H1 (cell line): ENCODE data around the gene BIN2. TPM values are rescaled to one million over a fixed set of nuclear protein-coding genes. Genes with fewer than 3 reads are reported as not detected.

Experiments used
- CTCF ChIA-PET: fragments of 300-600 bp; sonication (Branson Sonifier 250); formaldehyde crosslinking; loops from one replicate; lab custom pipeline; 2021; ENCODE audit not compliant: partially characterized antibody; lab: Charles Lee
- POLR2A ChIA-PET: fragments of 300-600 bp; sonication (Branson Sonifier 250); formaldehyde crosslinking; loops from one replicate; lab custom pipeline; 2021; ENCODE audit warnings: inconsistent platforms; ENCODE audit not compliant: partially characterized antibody; lab: Charles Lee
- DNase-seq, 2 experiments: peaks; one replicate each; pipeline versions ENCODE4 v3.0.0 to v3.0.0-alpha.2; 2010 to 2022; ENCODE audit warnings: low spot score in 2 of 2, low read depth in 1 of 2, mixed read lengths in 1 of 2
- FAIRE-seq: peaks from 2 replicates; lab custom pipeline; 2011; peaks lifted over from hg19 to GRCh38; lab: Jason Lieb, UNC
- H2AFZ ChIP-seq: 2 replicates; pipeline ENCODE4 v1.8.1; 2012; ENCODE audit warnings: low read length, inconsistent platforms
- H2AK5ac ChIP-seq: 2 replicates; pipeline ENCODE4 v1.6.1; 2013; ENCODE audit warnings: low read depth, low read length
- H2BK120ac ChIP-seq: replicated peaks from 2 replicates; pipeline ENCODE3; 2013; ENCODE audit warnings: low read depth, low read length, inconsistent platforms
- H2BK12ac ChIP-seq: 2 replicates; pipeline ENCODE4 v1.6.1; 2013; ENCODE audit warnings: low read depth, low read length
- H2BK15ac ChIP-seq: 2 replicates; pipeline ENCODE4 v1.6.1; 2013; ENCODE audit warnings: low read length
- H2BK20ac ChIP-seq: 2 replicates; pipeline ENCODE4 v1.6.1; 2013; ENCODE audit warnings: low read length
- H2BK5ac ChIP-seq: 2 replicates; pipeline ENCODE4 v1.6.1; 2013; ENCODE audit warnings: low read depth, low read length
- H3K14ac ChIP-seq: 2 replicates; pipeline ENCODE4 v1.6.1; 2013; ENCODE audit warnings: inconsistent platforms; ENCODE audit not compliant: insufficient read length
- H3K18ac ChIP-seq: 2 replicates; pipeline ENCODE4 v1.6.1; 2013; ENCODE audit warnings: low read length; ENCODE audit errors: extremely low read depth
- H3K23ac ChIP-seq: 2 replicates; pipeline ENCODE4 v1.6.1; 2013; ENCODE audit warnings: inconsistent platforms; ENCODE audit not compliant: insufficient read length
- H3K23me2 ChIP-seq: 2 replicates; pipeline ENCODE4 v1.6.1; 2013; ENCODE audit warnings: low read depth, low read length
- H3K27ac ChIP-seq: 2 replicates; pipeline ENCODE4 v1.6.1; 2011; ENCODE audit warnings: low read depth, low read length, inconsistent platforms
- H3K27me3 ChIP-seq, 4 experiments: replicated peaks in 1 of 4; 1 replicate in 1 of 4; 2 replicates in 3 of 4; pipeline versions ENCODE4 v1.6.1 to v1.8.1; 2011 to 2013; ENCODE audit warnings: low read length in 3 of 4, mild to moderate bottlenecking in 3 of 4, inconsistent platforms in 2 of 4, mixed read lengths in 2 of 4, moderate library complexity in 1 of 4; ENCODE audit not compliant: control insufficient read depth in 3 of 4, insufficient read depth in 3 of 4; ENCODE audit errors: extremely low read depth in 1 of 4
- H3K36me3 ChIP-seq, 4 experiments: 2 replicates each; pipeline versions ENCODE4 v1.6.1 to v1.8.1; 2011 to 2013; ENCODE audit warnings: mild to moderate bottlenecking in 4 of 4, low read length in 3 of 4, moderate library complexity in 2 of 4, control low read depth in 1 of 4, inconsistent platforms in 1 of 4; ENCODE audit not compliant: insufficient read depth in 4 of 4, control insufficient read depth in 2 of 4
- H3K4ac ChIP-seq: replicated peaks from 2 replicates; pipeline ENCODE3; 2013; ENCODE audit warnings: low read length, low read depth, mixed read lengths, inconsistent platforms; ENCODE audit not compliant: insufficient read length
- H3K4me1 ChIP-seq, 4 experiments: replicated peaks in 1 of 4; 1 replicate in 1 of 4; 2 replicates in 3 of 4; pipeline versions ENCODE4 v1.6.1 to v1.8.1; 2011 to 2013; ENCODE audit warnings: low read length in 3 of 4, inconsistent platforms in 2 of 4, mixed read lengths in 1 of 4; ENCODE audit not compliant: insufficient read depth in 4 of 4, control insufficient read depth in 3 of 4
- H3K4me2 ChIP-seq, 2 experiments: 2 replicates each; pipeline versions ENCODE4 v1.6.1 to v1.8.1; 2011 to 2013; ENCODE audit warnings: low read depth in 2 of 2, low read length in 2 of 2, control low read depth in 1 of 2, inconsistent platforms in 1 of 2, mild to moderate bottlenecking in 1 of 2; ENCODE audit not compliant: insufficient read depth in 1 of 2
- H3K4me3 ChIP-seq, 4 experiments: fragments of 200-600, 300-600 bp in 1 of 4; sonication (generic), shearing (Covaris generic), sonication (Bioruptor Twin) in 1 of 4; 2 replicates each; pipeline versions ENCODE4 v1.5.1 to v1.8.1; 2011 to 2016; ENCODE audit warnings: low read length in 4 of 4, low read depth in 3 of 4, control low read depth in 2 of 4, inconsistent platforms in 2 of 4, mild to moderate bottlenecking in 2 of 4, mixed read lengths in 1 of 4, moderate library complexity in 1 of 4; ENCODE audit not compliant: insufficient read depth in 2 of 4; ENCODE audit errors: extremely low read depth in 1 of 4
- H3K56ac ChIP-seq: replicated peaks from 2 replicates; pipeline ENCODE3; 2013; ENCODE audit warnings: low read depth, mild to moderate bottlenecking, mixed read lengths, low read length, inconsistent platforms; ENCODE audit not compliant: insufficient read length
- H3K79me1 ChIP-seq: 2 replicates; pipeline ENCODE4 v1.6.1; 2013; ENCODE audit warnings: low read depth, low read length, control low read depth
- H3K79me2 ChIP-seq, 2 experiments: 2 replicates each; pipeline versions ENCODE4 v1.6.1 to v1.8.1; 2012 to 2013; ENCODE audit warnings: low read length in 2 of 2, mild to moderate bottlenecking in 2 of 2, inconsistent platforms in 1 of 2; ENCODE audit not compliant: insufficient read depth in 2 of 2, control insufficient read depth in 1 of 2
- H3K9ac ChIP-seq, 4 experiments: replicated peaks in 1 of 4; 1 replicate in 1 of 4; 2 replicates in 3 of 4; pipeline versions ENCODE4 v1.6.1 to v1.8.1; 2011 to 2013; ENCODE audit warnings: low read depth in 3 of 4, low read length in 3 of 4, control low read depth in 2 of 4, mild to moderate bottlenecking in 2 of 4, moderate library complexity in 2 of 4, inconsistent platforms in 1 of 4; ENCODE audit errors: extremely low read depth in 1 of 4
- H3K9me3 ChIP-seq, 2 experiments: 2 replicates each; pipeline versions ENCODE4 v1.6.1 to v1.8.1; 2012 to 2013; ENCODE audit warnings: mild to moderate bottlenecking in 2 of 2, moderate library complexity in 2 of 2, control low read depth in 1 of 2, inconsistent platforms in 1 of 2, low read depth in 1 of 2, low read length in 1 of 2, mixed read lengths in 1 of 2; ENCODE audit not compliant: insufficient read depth in 2 of 2
- H4K20me1 ChIP-seq, 2 experiments: replicated peaks in 1 of 2; 2 replicates each; pipeline versions ENCODE3 to v1.8.1; 2011 to 2013; ENCODE audit warnings: inconsistent platforms in 2 of 2, low read length in 2 of 2, mild to moderate bottlenecking in 1 of 2; ENCODE audit not compliant: insufficient read depth in 2 of 2, control insufficient read depth in 1 of 2
- H4K5ac ChIP-seq: 2 replicates; pipeline ENCODE4 v1.6.1; 2013; ENCODE audit warnings: low read length, low read depth, mixed read lengths, inconsistent platforms; ENCODE audit not compliant: insufficient read length
- H4K8ac ChIP-seq: 2 replicates; pipeline ENCODE4 v1.8.0; 2013; ENCODE audit warnings: mild to moderate bottlenecking, moderate library complexity, low read length, inconsistent platforms; ENCODE audit not compliant: insufficient read depth; ENCODE audit errors: extremely low read depth
- H4K91ac ChIP-seq: replicated peaks from 2 replicates; pipeline ENCODE3; 2013; ENCODE audit warnings: low read length, mixed read lengths, inconsistent platforms; ENCODE audit not compliant: insufficient read length
- CBX5 ChIP-seq: fragments of 300-800, 300-1000 bp; sonication (generic); IDR thresholded peaks from 2 replicates; pipeline ENCODE4 v1.7.1; 2016; ENCODE audit warnings: antibody characterized with exemption, low read length, low read depth
- CHD1 ChIP-seq: IDR thresholded peaks from 2 replicates; pipeline ENCODE4 v1.6.1; 2012; ENCODE audit warnings: low read depth, low read length, improper control_type of control experiment
- CREB1 ChIP-seq: IDR thresholded peaks from 2 replicates; pipeline ENCODE4 v1.6.1; 2012; ENCODE audit warnings: inconsistent platforms
- EZH2 ChIP-seq: fragments of 200-600 bp; sonication (generic); IDR thresholded peaks from 2 replicates; pipeline ENCODE4 v1.7.1; 2012; ENCODE audit warnings: low read depth, mild to moderate bottlenecking, moderate library complexity, low read length, inconsistent platforms; ENCODE audit not compliant: severe bottlenecking
- GABPA ChIP-seq: IDR thresholded peaks from 2 replicates; pipeline ENCODE4 v1.6.1; 2011; ENCODE audit warnings: mild to moderate bottlenecking, low read length, moderate library complexity, borderline replicate concordance; ENCODE audit not compliant: insufficient read depth
- HDAC2 ChIP-seq, 2 experiments: fragments of 300-600 bp in 1 of 2; sonication (generic) in 1 of 2; IDR thresholded peaks; 2 replicates each; pipeline ENCODE4 v1.6.1; 2011 to 2012; ENCODE audit warnings: low read depth in 2 of 2, low read length in 2 of 2, mild to moderate bottlenecking in 2 of 2, moderate library complexity in 2 of 2, borderline replicate concordance in 1 of 2, inconsistent platforms in 1 of 2
- JUND ChIP-seq: IDR thresholded peaks from 2 replicates; pipeline ENCODE4 v1.6.1; 2011; ENCODE audit warnings: mild to moderate bottlenecking, improper control_type of control experiment, low read length
- NRF1 ChIP-seq: IDR thresholded peaks from 2 replicates; pipeline ENCODE4 v1.6.1; 2011; ENCODE audit warnings: mild to moderate bottlenecking, low read depth, low read length, improper control_type of control experiment
- PHF8 ChIP-seq: fragments of 200-600 bp; sonication (generic); conservative IDR thresholded peaks from 2 replicates; pipeline ENCODE4 v1.7.1; 2012; ENCODE audit warnings: low read depth, mild to moderate bottlenecking, inconsistent platforms, low read length, moderate library complexity
- RAD21 ChIP-seq, 2 experiments: IDR thresholded peaks in 1 of 2; conservative IDR thresholded peaks in 1 of 2; 2 replicates each; pipeline ENCODE4 v1.6.1; 2011; ENCODE audit warnings: low read depth in 2 of 2, low read length in 2 of 2, improper control_type of control experiment in 1 of 2, inconsistent platforms in 1 of 2, mild to moderate bottlenecking in 1 of 2, moderate library complexity in 1 of 2
- TCF12 ChIP-seq: IDR thresholded peaks from 2 replicates; pipeline ENCODE4 v1.6.1; 2011; ENCODE audit warnings: low read depth, mild to moderate bottlenecking, low read length
- TEAD4 ChIP-seq: IDR thresholded peaks from 2 replicates; pipeline ENCODE4 v1.6.1; 2012; ENCODE audit warnings: low read depth, low read length, inconsistent platforms, mixed read lengths
- WGBS, 2 experiments: shearing (Covaris generic) in 1 of 2; methylation state at CpG; one replicate each; pipeline versions ENCODE4 v1.1.6 to v1.1.7; 2013 to 2015; ENCODE audit warnings: low lambda C conversion rate in 2 of 2, mixed read lengths in 2 of 2, inconsistent platforms in 1 of 2, low coverage in 1 of 2, missing lambda C conversion rate in 1 of 2; ENCODE audit not compliant: insufficient replicate concordance in 2 of 2, insufficient coverage in 1 of 2, insufficient read length in 1 of 2; ENCODE audit errors: extremely low coverage in 1 of 2, missing lambda C conversion rate in 1 of 2; 5-methylcytosine and 5-hydroxymethylcytosine counted together
- polyA plus RNA-seq, 7 experiments: library from polyadenylated mRNA; depleted of rRNA in 3 of 7; stranded (reverse) in 5 of 7; unstranded in 2 of 7; fragments of >200 nt in 5 of 7; fragments of 200-250 nt in 2 of 7; gene quantifications; 1 replicate in 5 of 7; 2 replicates in 1 of 7; 4 replicates in 1 of 7; pipeline versions ENCODE4 v1.2.1 to v1.2.3, GENCODE V29; 2011 to 2013; ENCODE audit warnings: missing spikeins in 2 of 7, mixed read lengths in 2 of 7
- total RNA-seq: library from RNA; stranded (reverse); fragmentation: NEBNext Ultra II Directional; extraction: Animal tissue kit (Norgen Biotek cat#: 25700); gene quantifications from 2 replicates; pipeline ENCODE4 v1.2.1, GENCODE V29; 2021

The BIN2 gene
- total and polyA plus RNA-seq, 2 of the 8 experiments (the other 6 are each of a cell fraction or from before 2014, with no cell fraction given): not detected

DNA sequence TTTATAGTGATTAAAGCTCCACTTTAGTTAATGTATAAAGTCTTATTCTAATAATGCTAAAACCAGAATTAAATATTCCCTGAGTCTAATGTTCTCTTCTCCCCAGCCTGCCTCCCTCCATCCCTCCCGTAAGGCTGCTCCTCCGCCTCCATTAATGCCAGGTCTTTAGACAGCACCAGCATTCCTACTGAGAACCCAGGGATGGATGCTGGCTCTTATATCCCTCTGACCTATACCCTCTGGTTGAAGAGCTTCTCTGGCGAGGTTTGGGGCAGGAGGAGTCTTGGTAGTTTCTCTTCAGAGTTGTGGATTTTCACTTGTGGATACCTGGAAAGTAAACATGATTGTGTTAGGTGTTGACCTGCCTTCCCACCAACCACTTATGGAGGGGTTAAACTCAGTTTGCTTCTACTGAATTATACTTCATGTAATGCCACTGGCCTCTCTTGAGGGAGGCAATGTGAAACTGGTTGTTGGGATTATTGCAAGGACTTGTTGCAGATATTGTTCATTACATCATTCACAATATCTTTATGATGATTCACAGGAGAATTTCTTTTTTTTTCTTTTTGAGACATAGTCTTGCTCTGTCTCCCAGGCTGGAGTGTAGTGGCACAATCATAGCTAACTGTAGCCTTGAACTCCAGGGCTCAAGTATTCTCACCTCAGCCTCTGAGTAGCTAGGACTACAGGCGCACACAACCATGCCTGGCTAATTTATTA lies 42.6 kb downstream of the BIN2 start:
- H4K91ac ChIP-seq: no peak overlapping the region
- H3K4me1 ChIP-seq: no peaks in the 10 kb centered on the region
- H3K18ac ChIP-seq: no peak overlapping the region
- no peaks in the 10 kb centered on the region for H3K9me3 ChIP-seq
- no peak overlapping the region for H3K4me2 ChIP-seq
- no peak overlapping the region for H2AK5ac ChIP-seq
- ChIA-PET POLR2A (interaction anchor here (1.0 kb wide), 1 partner anchor 82 kb away, joined by 3 read pairs; no protein-coding TSS in a partner anchor), CTCF (interaction anchor here (0.9 to 2.4 kb wide), 5 partner anchors 10 to 70 kb away, joined by 3 to 7 read pairs (median 3); no protein-coding TSS in a partner anchor)
- H3K56ac ChIP-seq: no peak overlapping the region
- no peak overlapping the region for H2BK20ac ChIP-seq
- H3K14ac ChIP-seq: no peak overlapping the region
- H2AFZ ChIP-seq: no peak overlapping the region
- no peak overlapping the region for H3K27ac ChIP-seq
- H3K9ac ChIP-seq: no peak overlapping the region; a peak in 1 of 7 replicates
- H3K36me3 ChIP-seq: no peaks in the 10 kb centered on the region
- no peak overlapping the region for H3K4me3 ChIP-seq
- no peak overlapping the region for H4K5ac ChIP-seq
- H2BK120ac ChIP-seq: no peak overlapping the region
- H3K79me1 ChIP-seq: no peaks in the 10 kb centered on the region
- H2BK15ac ChIP-seq: no peak overlapping the region
- H3K79me2 ChIP-seq: no peaks in the 10 kb centered on the region
- no peak overlapping the region for H2BK12ac ChIP-seq
- no peak overlapping the region for H4K8ac ChIP-seq
- 85% methylated on average over 4 of the region's 4 CpGs; no CpG with 5 or more reads in 1 of the 2 experiments for WGBS, 2 experiments
- H3K23ac ChIP-seq: no peak overlapping the region
- H2BK5ac ChIP-seq: no peak overlapping the region
- no peaks in the 10 kb centered on the region for H3K23me2 ChIP-seq
- no peak overlapping the region for H3K4ac ChIP-seq
- DNase-seq (no peak), FAIRE-seq (no peak)
- no peaks in the 10 kb centered on the region for H3K27me3 ChIP-seq
- H4K20me1 ChIP-seq: no peaks in the 10 kb centered on the region
- TF ChIP-seq TEAD4 (no peak), EZH2 (no peak), HDAC2 (IDR thresholded peaks at IDR 0.05; ENCODE audit: borderline replicate concordance in 1 of 2, low read depth in 2 of 2, low read length in 2 of 2) (no peak), TCF12 (no peak), PHF8 (no peak), CREB1 (no peak), RAD21 (IDR thresholded peaks at IDR 0.05 in 1 of 2, conservative IDR thresholded peaks at IDR 0.05 in 1 of 2; ENCODE audit: low read depth in 2 of 2, low read length in 2 of 2) (no peak), JUND (no peak), GABPA (no peak), NRF1 (no peak), CBX5 (no peak), CHD1 (no peak)
